ENCODE results near the gene HK3. TPM values are rescaled to one million over a fixed set of nuclear protein-coding genes. Genes with fewer than 3 reads are reported as not detected.

HK3 gene
- total and polyA plus RNA-seq, 8 donors: 0.54 to 97.0 (median 1.6) TPM

DNA sequence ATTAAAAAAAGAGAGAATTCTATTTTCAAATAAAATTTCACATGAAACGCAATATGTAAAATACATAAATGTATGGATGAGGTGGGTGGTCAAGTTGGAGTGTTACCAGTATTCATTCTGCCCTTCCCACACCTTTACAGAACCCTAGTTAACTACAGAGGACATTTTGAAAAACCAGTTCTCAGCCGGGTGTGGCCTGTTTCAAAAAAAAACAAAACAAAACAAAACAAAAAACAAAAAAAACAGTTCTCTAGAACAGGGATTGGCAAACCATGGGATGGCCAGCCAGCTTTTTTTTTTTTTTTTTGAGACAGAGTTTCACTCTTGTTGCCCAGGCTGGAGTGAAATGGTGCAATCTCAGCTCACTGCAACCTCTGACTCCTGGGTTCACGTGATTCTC is 28.4 kb upstream of the HK3 start:
- peaks cover 0 to 32% of the 10 kb centered on the region in 2 donors for H3K36me3 ChIP-seq
- ATAC-seq (no peak), DNase-seq (no peak)
- TF ChIP-seq, protein P1, sequence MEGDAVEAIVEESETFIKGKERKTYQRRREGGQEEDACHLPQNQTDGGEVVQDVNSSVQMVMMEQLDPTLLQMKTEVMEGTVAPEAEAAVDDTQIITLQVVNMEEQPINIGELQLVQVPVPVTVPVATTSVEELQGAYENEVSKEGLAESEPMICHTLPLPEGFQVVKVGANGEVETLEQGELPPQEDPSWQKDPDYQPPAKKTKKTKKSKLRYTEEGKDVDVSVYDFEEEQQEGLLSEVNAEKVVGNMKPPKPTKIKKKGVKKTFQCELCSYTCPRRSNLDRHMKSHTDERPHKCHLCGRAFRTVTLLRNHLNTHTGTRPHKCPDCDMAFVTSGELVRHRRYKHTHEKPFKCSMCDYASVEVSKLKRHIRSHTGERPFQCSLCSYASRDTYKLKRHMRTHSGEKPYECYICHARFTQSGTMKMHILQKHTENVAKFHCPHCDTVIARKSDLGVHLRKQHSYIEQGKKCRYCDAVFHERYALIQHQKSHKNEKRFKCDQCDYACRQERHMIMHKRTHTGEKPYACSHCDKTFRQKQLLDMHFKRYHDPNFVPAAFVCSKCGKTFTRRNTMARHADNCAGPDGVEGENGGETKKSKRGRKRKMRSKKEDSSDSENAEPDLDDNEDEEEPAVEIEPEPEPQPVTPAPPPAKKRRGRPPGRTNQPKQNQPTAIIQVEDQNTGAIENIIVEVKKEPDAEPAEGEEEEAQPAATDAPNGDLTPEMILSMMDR (IDR thresholded peaks at IDR 0.05): no peak
- intact Hi-C loops (cut with DNase I): no loop called here
- H3K4me1 ChIP-seq: no peaks in the 10 kb centered on the region
- no peaks in the 10 kb centered on the region for H3K9me3 ChIP-seq
- no peak overlapping the region for H3K27ac ChIP-seq
- H3K4me3 ChIP-seq: no peak overlapping the region
- H3K27me3 ChIP-seq: no peaks in the 10 kb centered on the region

DNA sequence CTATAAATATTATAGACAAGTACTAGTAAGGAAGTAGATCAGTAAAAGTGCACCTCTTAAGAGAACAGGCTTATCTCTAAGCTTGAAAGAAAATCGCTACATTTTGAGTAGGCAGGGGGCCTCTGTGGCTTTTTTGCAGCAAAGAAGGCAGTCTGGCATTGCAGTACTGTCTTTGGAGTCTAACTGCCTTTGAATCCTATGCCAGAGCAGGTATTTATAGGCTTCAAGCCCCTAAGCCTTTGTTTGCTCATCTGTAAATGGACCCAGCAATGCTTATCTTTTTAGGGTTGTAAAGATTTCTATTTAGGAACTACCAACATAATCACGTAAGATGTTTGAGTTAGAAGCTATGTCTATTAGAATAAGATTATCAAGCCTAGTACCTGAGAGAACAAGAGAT is 23.7 kb upstream of the HK3 start:
- no peaks in the 10 kb centered on the region for H3K9me3 ChIP-seq
- ATAC-seq: no peak
- no peak overlapping the region for H3K27ac ChIP-seq
- intact Hi-C loops (cut with DNase I): no loop called here
- no peak overlapping the region for H3K4me3 ChIP-seq
- H3K4me1 ChIP-seq: no peaks in the 10 kb centered on the region
- DNase-seq: no peak
- peaks cover 0 to 22% of the 10 kb centered on the region in 2 donors for H3K36me3 ChIP-seq
- no peaks in the 10 kb centered on the region for H3K27me3 ChIP-seq
- TF ChIP-seq, protein P1 (IDR thresholded peaks at IDR 0.05): no peak

DNA sequence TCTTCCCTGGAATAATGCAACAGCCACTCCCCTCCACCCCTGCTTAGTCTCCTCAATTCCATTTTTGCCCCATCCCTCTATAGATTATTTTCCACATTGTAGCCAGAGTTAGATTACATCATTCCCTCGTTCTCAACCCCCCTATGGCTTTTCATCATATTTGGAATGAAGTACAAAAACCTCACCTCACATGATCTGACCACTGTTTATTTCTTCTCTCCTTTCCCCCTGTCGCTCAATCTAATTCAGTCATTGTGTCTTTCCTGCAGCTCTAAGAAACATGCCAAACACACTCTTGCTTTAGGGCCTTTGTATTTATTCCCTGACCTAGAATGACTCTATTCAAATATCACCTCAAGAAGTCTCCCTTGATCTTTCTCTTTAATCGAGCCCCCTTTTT is 22.6 kb upstream of the HK3 start:
- no peak overlapping the region for H3K4me3 ChIP-seq
- no peaks in the 10 kb centered on the region for H3K9me3 ChIP-seq
- H3K4me1 ChIP-seq: no peaks in the 10 kb centered on the region
- H3K27me3 ChIP-seq: no peaks in the 10 kb centered on the region
- TF ChIP-seq, protein P1 (IDR thresholded peaks at IDR 0.05): no peak
- H3K36me3 ChIP-seq: peaks cover 0 to 23% of the 10 kb centered on the region in 2 donors
- DNase-seq (no peak), ATAC-seq (no peak)
- intact Hi-C loops (cut with DNase I): no loop called here
- no peak overlapping the region for H3K27ac ChIP-seq

DNA sequence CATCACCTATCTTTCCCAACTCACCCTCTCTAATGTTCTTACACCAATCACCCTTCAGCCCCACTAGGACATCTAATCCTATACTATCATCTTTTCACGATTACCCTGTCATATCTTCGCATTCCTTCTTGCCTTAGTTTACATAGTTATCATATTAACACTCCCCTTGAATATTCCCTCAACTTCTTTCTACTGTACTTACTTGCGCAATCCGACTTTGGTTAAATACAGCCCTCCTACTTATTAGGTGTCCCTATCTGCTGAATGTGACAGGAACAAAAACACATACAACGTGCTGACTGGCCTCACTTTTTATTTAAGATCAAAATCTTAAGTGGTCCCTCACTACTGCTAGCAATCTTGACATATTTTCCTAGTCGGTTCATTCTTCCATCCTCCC is 19.5 kb upstream of the HK3 start:
- TF ChIP-seq, protein P1 (IDR thresholded peaks at IDR 0.05): no peak
- DNase-seq: no peak
- no peak overlapping the region for H3K27ac ChIP-seq
- H3K4me3 ChIP-seq: no peak overlapping the region
- no peaks in the 10 kb centered on the region for H3K9me3 ChIP-seq
- intact Hi-C loops (cut with DNase I): no loop called here
- ATAC-seq: no peak
- H3K4me1 ChIP-seq: no peaks in the 10 kb centered on the region
- H3K36me3 ChIP-seq: peaks cover 0 to 23% of the 10 kb centered on the region in 2 donors
- H3K27me3 ChIP-seq: no peaks in the 10 kb centered on the region

DNA sequence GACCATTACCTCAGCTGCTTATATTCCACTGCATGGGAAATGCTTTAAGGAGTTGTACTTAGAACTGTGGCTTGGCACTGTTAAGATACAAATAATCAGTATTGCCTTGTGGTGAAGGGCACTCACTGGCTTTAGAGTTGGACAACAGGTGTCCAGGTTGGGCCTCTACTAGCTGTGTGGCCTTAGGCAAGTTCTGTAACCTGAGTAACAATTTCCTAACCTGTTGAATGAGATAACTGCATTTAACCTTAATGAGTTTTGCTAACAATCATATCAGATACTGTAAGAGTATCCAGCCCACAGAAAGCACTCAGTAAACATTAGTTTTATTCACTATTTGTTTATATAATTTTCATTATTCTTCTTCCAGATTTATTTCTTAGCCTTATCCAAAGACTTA is 17.2 kb upstream of the HK3 start:
- TF ChIP-seq, protein P1 (IDR thresholded peaks at IDR 0.05): no peak
- Histone ChIP-seq H3K4me3 (no peak overlapping the region), H3K4me1 (no peaks in the 10 kb centered on the region), H3K9me3 (no peaks in the 10 kb centered on the region), H3K27ac (no peak overlapping the region), H3K27me3 (no peaks in the 10 kb centered on the region), H3K36me3 (peaks cover 0 to 23% of the 10 kb centered on the region in 2 donors)
- ATAC-seq: peak; percentile 91
- no peak for DNase-seq
- intact Hi-C loops (cut with DNase I): no loop called here

Data from left lung (tissue), 10 donors.